Muscle of back (tissue), 13 donors: ENCODE data around the gene NDUFAF2. TPM values are rescaled to one million over a fixed set of nuclear protein-coding genes. Genes with fewer than 3 reads are reported as not detected.

ENCODE experiments used
- DNase-seq, 3 donors: peaks; one replicate each; pipeline versions ENCODE4 v3.0.0 to v3.0.0-alpha.2; 2013
- long read RNA-seq, 9 donors: transcript quantifications; one replicate each; lab custom pipeline, GENCODE V29; 2026
- polyA plus RNA-seq, 10 donors: library from polyadenylated mRNA; unstranded; fragments of 120-200 nt; gene quantifications; one replicate each; pipeline ENCODE4 v1.2.1, GENCODE V29; 2013; ENCODE audit not compliant: insufficient read length in 10 of 10

Gene NDUFAF2, protein sequence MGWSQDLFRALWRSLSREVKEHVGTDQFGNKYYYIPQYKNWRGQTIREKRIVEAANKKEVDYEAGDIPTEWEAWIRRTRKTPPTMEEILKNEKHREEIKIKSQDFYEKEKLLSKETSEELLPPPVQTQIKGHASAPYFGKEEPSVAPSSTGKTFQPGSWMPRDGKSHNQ
- 10 to 100 TPM; 24.6 to 34.9 (median 30.3) TPM for polyA plus RNA-seq
- long read RNA-seq, donor 1, transcript NDUFAF2-201 (4 exons, 719 nt), result major isoform, 21 of 22 reads
- long read RNA-seq, donor 1, partial matches to known transcripts, result 0 of 22 reads
- long read RNA-seq, donor 1, other reads (novel, unspliced or antisense), result 0 of 22 reads
- long read RNA-seq, donor 2, transcript NDUFAF2-201 (4 exons, 719 nt), result major isoform, 21 of 24 reads
- long read RNA-seq, donor 2, partial matches to known transcripts, result 0 of 24 reads
- long read RNA-seq, donor 2, other reads (novel, unspliced or antisense), result 0 of 24 reads
- long read RNA-seq, donor 3, result 0 reads
- long read RNA-seq, donor 4, transcript NDUFAF2-201 (4 exons, 719 nt), result major isoform, 20 of 21 reads
- long read RNA-seq, donor 4, partial matches to known transcripts, result 0 of 21 reads
- long read RNA-seq, donor 4, other reads (novel, unspliced or antisense), result 0 of 21 reads
- long read RNA-seq, donor 5, transcript NDUFAF2-201 (4 exons, 719 nt), result major isoform, 34 of 42 reads
- long read RNA-seq, donor 5, partial matches to known transcripts, result 5 of 42 reads
- long read RNA-seq, donor 5, other reads (novel, unspliced or antisense), result 0 of 42 reads
- long read RNA-seq, donor 6, transcript NDUFAF2-201 (4 exons, 719 nt), result major isoform, 26 of 34 reads
- long read RNA-seq, donor 6, partial matches to known transcripts, result 0 of 34 reads
- long read RNA-seq, donor 6, other reads (novel, unspliced or antisense), result 6 of 34 reads
- long read RNA-seq, donor 7, transcript NDUFAF2-201 (4 exons, 719 nt), result major isoform, 17 of 17 reads
- long read RNA-seq, donor 7, partial matches to known transcripts, result 0 of 17 reads
- long read RNA-seq, donor 7, other reads (novel, unspliced or antisense), result 0 of 17 reads
- long read RNA-seq, donor 8, transcript NDUFAF2-201 (4 exons, 719 nt), result major isoform, 20 of 21 reads
- long read RNA-seq, donor 8, partial matches to known transcripts, result 0 of 21 reads
- long read RNA-seq, donor 8, other reads (novel, unspliced or antisense), result 0 of 21 reads
- long read RNA-seq, donor 9, partial matches to known transcripts, result 0 of 3 reads
- long read RNA-seq, donor 9, other reads (novel, unspliced or antisense), result 0 of 3 reads

- DNase-seq, result peak; percentile 93 to 97 (median 94)
Measured at GRCh38 chr5:60944904-60945812, at the start of gene NDUFAF2, which contains the start of gene ERCC8. NDUFAF2 (plus strand) TSS chr5:60945205; CDS start chr5:60945256, 51 bp downstream. ERCC8 (minus strand) TSS chr5:60945070; CDS start chr5:60945008, 62 bp downstream.

- DNase-seq, result no peak
Measured at GRCh38 chr5:60896991-60897390, 48.0 kb upstream of the NDUFAF2 start.

- no peak for DNase-seq
Measured at GRCh38 chr5:60903356-60903755, 41.6 kb upstream of the NDUFAF2 start.

GRCh38 chr5:60916646-60917045 lies 28.4 kb upstream of the NDUFAF2 start:
- peak in 1 of 3 donors; percentile 2 for DNase-seq

GRCh38 chr5:60918466-60918865 lies 26.5 kb upstream of the NDUFAF2 start:
- DNase-seq, result no peak

DNA sequence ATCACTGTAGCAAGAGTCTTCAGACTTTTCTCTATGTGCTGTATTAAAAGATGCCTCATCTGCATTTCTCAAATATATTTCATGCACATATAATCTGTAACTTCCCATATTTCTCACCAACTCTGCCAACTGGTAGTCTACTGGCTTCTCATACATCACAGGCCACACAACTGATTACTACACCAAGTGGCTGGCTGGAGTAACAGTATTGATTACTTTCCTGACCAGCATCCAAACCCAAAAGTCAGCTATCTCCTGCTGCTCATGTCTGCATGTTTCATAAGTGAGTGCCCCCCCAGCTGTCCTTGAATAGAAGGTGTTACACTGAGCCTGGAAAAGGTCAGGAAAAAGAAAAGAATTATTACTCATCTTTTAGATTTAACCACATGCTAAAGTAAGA lies 17.6 kb upstream of the NDUFAF2 start:
- DNase-seq, result no peak

DNA sequence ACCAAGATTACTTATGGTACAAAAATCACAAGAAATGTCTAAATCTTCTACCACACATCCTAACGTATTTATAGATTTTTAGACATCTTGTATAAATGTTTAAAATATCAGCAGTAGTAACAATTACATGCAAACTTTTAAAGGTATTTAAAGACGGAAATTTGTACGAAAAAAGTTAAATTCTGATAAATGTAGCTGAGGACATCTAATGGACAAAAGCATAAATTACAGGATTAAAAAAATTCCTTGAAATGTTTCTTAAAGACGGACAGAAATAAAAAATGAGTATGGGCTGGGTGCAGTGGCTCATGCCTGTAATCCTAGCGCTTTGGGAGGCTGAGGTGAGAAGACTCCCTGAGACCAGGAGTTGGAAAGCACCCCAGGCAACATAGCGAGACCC lies 16.0 kb upstream of the NDUFAF2 start:
- DNase-seq, result no peak

- DNase-seq, result no peak
Measured at GRCh38 chr5:60943624-60944023, 1.4 kb upstream of the NDUFAF2 start.

GRCh38 chr5:60945813-60946187 lies 795 bp downstream of the NDUFAF2 start:
- DNase-seq, result peak in 2 of 3 donors; percentile 50 to 57

- DNase-seq, result no peak
Measured at GRCh38 chr5:60948738-60949137, 3.7 kb downstream of the NDUFAF2 start.

DNA sequence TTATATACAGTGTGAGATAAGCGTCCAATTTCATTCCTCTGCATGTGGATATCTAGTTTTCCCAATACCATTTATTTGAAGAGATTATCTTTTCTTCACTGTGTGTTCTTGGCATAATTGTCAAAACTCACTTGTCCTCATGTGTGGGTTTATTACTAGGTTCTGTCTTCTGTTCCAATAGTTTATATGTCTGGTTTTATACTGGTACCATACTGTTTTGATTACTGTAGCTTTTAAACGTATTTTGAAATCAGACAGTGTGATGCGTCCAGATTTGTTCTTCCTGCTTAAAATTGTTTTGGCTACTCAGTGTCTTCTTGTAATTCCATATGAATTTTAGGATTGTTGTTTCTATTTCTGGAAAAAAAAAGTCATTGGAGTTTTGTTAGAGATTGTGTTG lies 10.2 kb downstream of the NDUFAF2 start:
- no peak for DNase-seq

- no peak for DNase-seq
Measured at GRCh38 chr5:60958088-60958487, 13.1 kb downstream of the NDUFAF2 start.

- DNase-seq, result no peak
Measured at GRCh38 chr5:60958712-60959111, 13.7 kb downstream of the NDUFAF2 start.

DNA sequence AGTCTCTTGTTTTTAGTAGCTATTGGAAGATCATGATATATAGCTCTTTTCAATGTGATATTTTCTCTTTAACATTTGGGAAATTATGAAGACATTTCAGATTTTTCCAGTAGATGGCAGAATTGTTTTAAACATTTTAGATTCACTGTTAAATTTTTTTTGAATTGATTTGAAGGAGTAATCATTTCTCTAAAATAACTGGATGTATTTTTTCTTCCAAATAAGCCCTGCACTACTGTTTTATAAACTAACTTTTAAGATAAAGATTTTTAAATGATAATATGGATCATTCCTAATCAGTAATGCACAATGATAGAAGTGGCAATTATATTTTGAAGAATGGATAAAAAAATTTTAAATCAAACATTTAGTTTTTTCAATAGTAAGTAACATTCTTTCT lies 14.2 kb downstream of the NDUFAF2 start:
- peak; percentile 18 to 30 (median 26) for DNase-seq

GRCh38 chr5:60960591-60960990 lies 15.6 kb downstream of the NDUFAF2 start:
- no peak for DNase-seq

DNA sequence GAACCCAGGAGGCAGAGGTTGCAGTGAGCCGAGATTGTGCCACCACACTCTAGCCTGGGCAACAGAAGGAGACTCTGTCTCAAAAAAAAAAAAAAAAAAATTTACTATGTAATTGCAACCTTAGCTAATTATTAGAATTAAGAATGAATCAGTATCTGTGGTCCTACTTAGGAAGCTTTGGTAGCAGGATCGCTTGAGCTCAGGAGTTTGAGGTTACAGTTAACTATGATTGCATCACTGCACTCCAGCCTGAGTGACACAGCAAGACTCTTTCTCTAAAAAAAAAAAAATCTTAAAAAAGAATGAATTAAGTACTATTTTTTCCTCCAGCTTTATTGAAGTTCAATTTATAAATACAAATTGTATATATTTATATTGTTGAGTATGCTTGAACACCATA lies 16.7 kb downstream of the NDUFAF2 start:
- DNase-seq, result peak in 1 of 3 donors; percentile 5

- no peak for DNase-seq
Measured at GRCh38 chr5:60972231-60972630, 27.2 kb downstream of the NDUFAF2 start.

- no peak for DNase-seq
Measured at GRCh38 chr5:60977956-60978737, 33.1 kb downstream of the NDUFAF2 start.

DNA sequence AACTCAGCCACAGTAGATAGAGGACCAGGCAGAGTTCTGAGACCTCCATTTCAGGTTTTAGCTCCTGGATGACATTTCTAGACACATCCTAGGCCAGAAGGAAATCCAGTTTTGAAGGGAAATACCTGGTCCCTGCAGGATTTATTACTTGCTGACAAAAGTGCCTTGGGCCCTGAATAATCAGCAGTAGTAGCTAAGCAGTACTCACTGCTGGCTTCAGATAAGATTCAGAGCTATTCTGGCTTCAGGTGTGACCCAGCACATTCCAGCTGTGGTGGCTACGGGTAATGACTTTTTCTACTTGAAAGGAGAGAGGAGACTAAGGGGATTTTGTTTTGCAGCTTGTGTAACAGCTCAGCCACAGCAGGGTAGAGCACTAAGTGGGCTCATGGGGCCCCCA lies 34.0 kb downstream of the NDUFAF2 start:
- DNase-seq, result no peak

DNA sequence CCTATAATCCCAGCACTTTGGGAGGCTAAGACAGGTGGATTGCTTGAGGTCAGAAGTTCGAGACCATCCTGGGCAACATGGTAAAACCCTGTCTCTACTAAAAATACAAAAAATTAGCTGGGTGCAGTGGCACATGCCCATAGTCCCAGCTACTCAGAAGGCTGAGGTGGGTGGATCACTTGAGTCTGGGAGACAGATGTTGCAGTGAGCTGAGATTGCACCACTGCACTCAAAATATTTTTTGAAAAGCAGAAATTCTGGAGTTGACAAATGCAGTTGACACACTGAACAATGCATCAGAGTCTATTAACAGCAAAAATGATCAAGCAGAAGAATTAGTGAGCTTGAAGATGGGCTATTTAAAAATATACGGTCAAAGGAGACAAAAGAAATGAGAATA lies 35.5 kb downstream of the NDUFAF2 start:
- DNase-seq, result no peak
